Vagina (tissue), 2 donors: Measurements from ENCODE around the gene TRIM66.

Source experiments
- CTCF ChIP-seq, 3 experiments: fragments of 450-650 bp in 2 of 3; fragments of 200-600 bp in 1 of 3; sonication (generic) in 1 of 3; IDR thresholded peaks; one replicate each; pipeline ENCODE4 v1.5.1; 2017 to 2019; ENCODE audit warnings: antibody characterized with exemption in 3 of 3, mild to moderate bottlenecking in 2 of 3, moderate library complexity in 2 of 3
- POLR2A ChIP-seq, 2 donors: fragments of 450-650 bp; IDR thresholded peaks; one replicate each; pipeline ENCODE4 v1.6.1; 2017; ENCODE audit warnings: antibody characterized with exemption in 2 of 2, mild to moderate bottlenecking in 2 of 2, moderate library complexity in 2 of 2
- POLR2AphosphoS5 ChIP-seq, 2 donors: sonication (generic); formaldehyde crosslinking; IDR thresholded peaks; one replicate each; pipeline ENCODE4 v1.9.0; 2017; ENCODE audit warnings: antibody characterized with exemption in 2 of 2, mild to moderate bottlenecking in 2 of 2, low read depth in 1 of 2; ENCODE audit not compliant: insufficient read depth in 1 of 2

- TF ChIP-seq CTCF (IDR thresholded peaks at IDR 0.05), result no peak
- no peak for TF ChIP-seq POLR2A (IDR thresholded peaks at IDR 0.05)
- no peak for TF ChIP-seq POLR2AphosphoS5 (IDR thresholded peaks at IDR 0.05; ENCODE audit: insufficient read depth in 1 of 2, low read depth in 1 of 2)
Observed at GRCh38 chr11:8612522-8612921, 69.9 kb downstream of the TRIM66 start.
